Right cardiac atrium (tissue), 5 donors: ENCODE results near the gene CD209. TPM values are rescaled to one million over a fixed set of nuclear protein-coding genes. Genes with fewer than 3 reads are reported as not detected.

Source experiments
- ATAC-seq, 2 donors: fragments of 200-7000 bp; cut with Tn5 transposase; one replicate each; pipeline versions ENCODE4 v1.8.0 to v1.9.1; 2020; ENCODE audit warnings: moderate library complexity in 2 of 2, mild to moderate bottlenecking in 1 of 2
- DNase-seq, 3 donors: peaks; one replicate each; pipeline ENCODE4 v3.0.0-alpha.2; 2020
- H3K27ac ChIP-seq: one replicate; pipeline ENCODE4 v1.5.1; 2013; ENCODE audit warnings: mild to moderate bottlenecking, low read length, control low read depth, moderate library complexity
- H3K27me3 ChIP-seq: one replicate; pipeline ENCODE4 v1.6.1; 2013; ENCODE audit not compliant: control insufficient read depth, insufficient read depth
- H3K4me1 ChIP-seq: one replicate; pipeline ENCODE4 v1.6.1; 2013; ENCODE audit warnings: low read length; ENCODE audit not compliant: control insufficient read depth, insufficient read depth
- H3K4me3 ChIP-seq: one replicate; pipeline ENCODE4 v1.5.1; 2013; ENCODE audit warnings: low read length, control low read depth
- H3K9me3 ChIP-seq: one replicate; pipeline ENCODE4 v1.6.1; 2013; ENCODE audit warnings: low read length; ENCODE audit not compliant: control insufficient read depth
- WGBS: extraction: QIAGEN DNeasy Blood & Tissue Kit; methylation state at CpG from one replicate; pipeline ENCODE4 v1.1.7; 2013; 5-methylcytosine and 5-hydroxymethylcytosine counted together
- intact Hi-C, 4 donors: fragments of 100-400 bp; cut with DNase I; formaldehyde crosslinking; loops; one replicate each; pipeline versions ENCODE4 v1.11.0 to v1.14.0; 2022 to 2023
- polyA plus RNA-seq: library from polyadenylated mRNA; stranded (reverse); fragments of 200-250 nt; gene quantifications from one replicate; pipeline ENCODE4 v1.2.3, GENCODE V29; 2013
- total RNA-seq, 4 donors: library from RNA; stranded (reverse); fragmentation: NEBNext Ultra II Directional; extraction: Animal tissue kit (Norgen Biotek cat#: 25700); gene quantifications; one replicate each; pipeline ENCODE4 v1.2.1, GENCODE V29; 2021
- donor health status: healthy with polysubstance abuse.
- donor health status: DM: no; HTN: yes; CAD: no.
- donor health status: DM: no; HTN: no; CAD: no.
- donor health status: DM: no; HTN: yes; CAD: no; lungs with severe emphysema.
- donor health status: DM: yes; HTN: yes; CAD: no.

Gene CD209
- total and polyA plus RNA-seq, 5 donors = 0.68 to 10.7 (median 9.1) TPM

DNA sequence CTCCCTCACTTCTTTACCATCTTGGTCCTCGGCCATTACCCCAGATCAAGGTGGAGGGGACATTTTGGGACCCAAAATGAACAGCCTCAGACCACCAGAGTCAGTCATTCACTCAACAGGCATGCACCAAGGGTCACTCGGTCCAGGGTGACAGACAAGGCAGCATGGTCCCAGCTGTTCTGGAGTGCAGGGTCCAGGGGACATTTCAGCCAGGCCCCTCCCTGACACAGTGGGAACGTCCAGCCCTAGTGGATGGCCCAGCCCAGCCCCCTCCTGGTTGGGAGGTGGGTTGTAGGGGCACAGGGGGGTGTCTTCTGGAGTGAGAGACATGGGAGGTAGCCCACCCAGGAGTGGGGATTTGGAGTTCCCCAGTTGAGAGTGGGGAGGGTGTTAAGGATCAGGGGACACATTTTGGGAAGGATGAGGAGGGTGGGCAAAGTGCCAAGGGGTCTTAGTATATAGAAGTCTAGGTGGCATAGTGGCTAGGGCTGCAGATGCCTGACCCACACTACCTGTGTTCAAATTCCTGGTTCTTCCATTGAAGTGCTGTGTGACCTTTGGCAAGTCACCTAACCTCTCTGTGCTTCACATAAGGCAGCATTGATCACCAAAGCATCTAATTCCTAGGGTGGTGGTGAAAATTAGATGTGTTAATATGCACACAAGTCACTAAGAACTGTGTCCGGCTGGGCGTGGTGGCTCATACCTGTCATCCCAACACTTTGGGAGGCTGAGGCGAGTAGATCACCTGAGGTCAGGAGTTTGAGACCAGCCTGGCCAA lies 42.9 kb downstream of the CD209 start:
- no peaks in the 10 kb centered on the region for H3K4me1 ChIP-seq
- ATAC-seq (no peak), DNase-seq (no peak)
- H3K27me3 ChIP-seq = no peaks in the 10 kb centered on the region
- intact Hi-C loops = no loop called here
- H3K27ac ChIP-seq = no peak overlapping the region
- H3K9me3 ChIP-seq = no peaks in the 10 kb centered on the region
- no peak overlapping the region for H3K4me3 ChIP-seq
- 77% methylated on average over 6 of the region's 6 CpGs for WGBS

DNA sequence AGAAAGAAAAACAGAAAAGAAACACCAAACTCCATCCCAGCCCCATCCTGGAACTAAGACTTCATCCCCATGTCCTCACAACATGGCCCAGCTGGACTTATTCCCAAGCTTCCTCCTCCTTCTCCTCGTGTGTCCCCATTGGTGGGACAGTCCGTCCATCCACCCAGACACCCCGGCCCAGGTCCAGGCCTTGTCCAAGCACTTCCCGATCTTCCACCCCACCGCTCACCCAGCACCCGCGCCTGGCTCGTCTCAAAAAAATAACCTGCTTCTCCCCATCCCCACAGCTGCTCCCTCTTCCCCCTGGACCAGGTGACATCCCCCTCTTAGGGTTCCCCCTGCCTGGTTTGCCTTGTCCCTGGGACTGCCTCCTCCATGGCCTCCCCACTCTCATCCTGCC lies 44.0 kb downstream of the CD209 start:
- H3K9me3 ChIP-seq = no peaks in the 10 kb centered on the region
- 59% methylated on average over 8 of the region's 8 CpGs for WGBS
- no peak overlapping the region for H3K4me3 ChIP-seq
- DNase-seq (no peak), ATAC-seq (no peak)
- H3K27me3 ChIP-seq = no peaks in the 10 kb centered on the region
- intact Hi-C loops = no loop called here
- no peaks in the 10 kb centered on the region for H3K4me1 ChIP-seq
- no peak overlapping the region for H3K27ac ChIP-seq

- Histone ChIP-seq H3K9me3 (no peaks in the 10 kb centered on the region), H3K27me3 (no peaks in the 10 kb centered on the region), H3K4me3 (no peak within 1 kb of the TSS), H3K27ac (no peak within 1 kb of the TSS), H3K4me1 (no peaks in the 10 kb centered on the region)
- WGBS = 57% methylated on average over 20 of the region's 20 CpGs
- ATAC-seq = no peak
- intact Hi-C loops = no loop called here
- DNase-seq = no peak
These were observed 45.5 kb downstream of the CD209 start, which contains the start of gene FCER2 for GRCh38 chr19:7701654-7702457. FCER2 (minus strand) TSS chr19:7702131; CDS start chr19:7699760, 2,371 bp downstream.

DNA sequence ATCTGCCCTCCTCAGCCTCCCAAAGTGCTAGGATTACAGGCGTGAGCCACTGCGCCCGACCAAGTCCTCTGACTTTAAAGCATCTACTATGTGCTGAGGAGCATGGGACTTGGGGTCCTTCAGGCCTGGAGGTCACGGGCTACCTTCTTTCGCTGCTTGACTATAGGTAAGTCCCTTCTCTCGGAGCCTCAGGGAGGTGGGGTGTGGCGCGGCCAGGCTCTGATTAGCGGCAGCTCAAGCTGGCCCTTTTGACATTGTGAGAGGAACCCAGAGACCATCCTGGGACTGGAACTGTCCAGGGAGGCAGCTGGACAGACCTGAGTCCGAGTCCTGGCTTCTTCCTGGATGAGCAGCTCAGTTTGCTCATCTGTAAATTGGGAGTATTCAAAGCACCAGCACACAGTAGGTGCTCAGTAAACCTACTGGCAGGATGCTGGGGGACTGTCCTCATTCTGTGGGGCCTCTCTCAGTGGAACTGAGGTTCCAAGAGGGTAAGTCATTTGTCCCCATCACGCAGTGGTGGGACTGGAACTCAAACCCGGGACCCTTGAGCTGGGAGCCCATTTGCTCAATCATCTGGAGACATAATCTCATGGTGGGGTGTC lies 46.2 kb downstream of the CD209 start:
- Histone ChIP-seq H3K9me3 (no peaks in the 10 kb centered on the region), H3K27me3 (no peaks in the 10 kb centered on the region), H3K4me1 (no peaks in the 10 kb centered on the region), H3K27ac (no peak overlapping the region), H3K4me3 (no peak overlapping the region)
- ATAC-seq (no peak), DNase-seq (no peak)
- intact Hi-C loops = no loop called here
- 89% methylated on average over 12 of the region's 12 CpGs for WGBS

DNA sequence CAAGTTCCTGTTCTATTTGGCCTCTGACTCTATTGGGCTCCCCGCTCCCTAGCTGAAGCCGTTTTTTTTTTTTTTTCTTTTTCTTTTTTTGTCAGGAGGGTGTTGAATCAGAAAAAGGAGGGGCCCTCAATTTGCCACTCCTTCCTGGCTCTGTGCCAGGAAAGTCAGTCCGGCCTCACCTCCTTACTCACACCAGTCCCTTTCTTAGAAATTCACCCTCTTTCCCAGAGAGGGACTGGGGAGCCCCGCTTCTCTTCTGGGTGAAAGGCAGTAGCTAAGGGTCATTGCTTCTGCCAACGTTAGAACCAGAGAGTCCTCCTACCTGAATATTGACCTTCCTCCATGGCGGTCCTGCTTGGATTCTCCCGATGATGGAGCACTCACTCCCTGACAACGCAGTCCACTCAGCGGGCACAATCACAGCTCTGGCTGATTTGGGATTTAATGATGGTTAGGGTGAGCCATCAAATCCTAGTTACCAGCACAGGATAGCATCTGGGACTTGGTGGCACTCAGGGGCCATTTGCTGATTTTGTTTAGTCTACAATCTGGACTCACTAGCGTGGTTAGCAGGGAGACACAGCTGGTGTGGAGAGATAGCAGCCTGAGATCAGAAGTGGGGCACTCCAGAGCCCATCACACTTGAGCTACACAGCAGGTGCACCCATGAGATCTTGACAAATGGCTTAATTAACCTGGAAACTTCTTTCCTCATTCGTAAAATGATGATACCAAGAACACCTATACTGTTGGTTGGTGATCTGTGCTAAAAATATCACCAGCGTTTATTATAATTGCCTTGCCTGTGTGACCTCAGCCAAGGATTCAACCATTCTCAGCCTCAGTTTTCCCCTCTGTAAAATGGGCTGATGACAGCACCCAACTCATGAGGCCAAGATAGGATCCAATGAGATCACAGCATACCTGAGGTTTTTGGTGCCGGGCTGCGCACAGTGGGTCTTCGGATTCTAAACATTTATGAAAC lies 47.6 kb downstream of the CD209 start:
- Histone ChIP-seq H3K9me3 (no peaks in the 10 kb centered on the region), H3K4me1 (no peaks in the 10 kb centered on the region), H3K4me3 (no peak overlapping the region), H3K27me3 (no peaks in the 10 kb centered on the region), H3K27ac (no peak overlapping the region)
- WGBS = 56% methylated on average over 15 of the region's 15 CpGs
- DNase-seq (peak in 1 of 3 donors; percentile 3), ATAC-seq (no peak)
- intact Hi-C loops = no loop called here

- Histone ChIP-seq H3K27ac (no peak overlapping the region), H3K4me3 (no peak overlapping the region), H3K27me3 (no peaks in the 10 kb centered on the region), H3K9me3 (no peaks in the 10 kb centered on the region), H3K4me1 (no peaks in the 10 kb centered on the region)
- ATAC-seq (no peak), DNase-seq (peak in 1 of 3 donors; percentile 12)
- intact Hi-C loops = no loop called here
- WGBS = 44% methylated on average over 2 of the region's 2 CpGs
These were observed 48.3 kb downstream of the CD209 start for GRCh38 chr19:7699003-7699402.

- WGBS = 17% methylated on average over 11 of the region's 11 CpGs
- Histone ChIP-seq H3K4me1 (no peaks in the 10 kb centered on the region), H3K9me3 (no peaks in the 10 kb centered on the region), H3K27ac (no peak overlapping the region), H3K4me3 (no peak overlapping the region), H3K27me3 (no peaks in the 10 kb centered on the region)
- intact Hi-C loops = no loop called here
- DNase-seq (peak in 1 of 3 donors; percentile 29), ATAC-seq (no peak)
These were observed 48.8 kb downstream of the CD209 start for GRCh38 chr19:7698583-7698982.

DNA sequence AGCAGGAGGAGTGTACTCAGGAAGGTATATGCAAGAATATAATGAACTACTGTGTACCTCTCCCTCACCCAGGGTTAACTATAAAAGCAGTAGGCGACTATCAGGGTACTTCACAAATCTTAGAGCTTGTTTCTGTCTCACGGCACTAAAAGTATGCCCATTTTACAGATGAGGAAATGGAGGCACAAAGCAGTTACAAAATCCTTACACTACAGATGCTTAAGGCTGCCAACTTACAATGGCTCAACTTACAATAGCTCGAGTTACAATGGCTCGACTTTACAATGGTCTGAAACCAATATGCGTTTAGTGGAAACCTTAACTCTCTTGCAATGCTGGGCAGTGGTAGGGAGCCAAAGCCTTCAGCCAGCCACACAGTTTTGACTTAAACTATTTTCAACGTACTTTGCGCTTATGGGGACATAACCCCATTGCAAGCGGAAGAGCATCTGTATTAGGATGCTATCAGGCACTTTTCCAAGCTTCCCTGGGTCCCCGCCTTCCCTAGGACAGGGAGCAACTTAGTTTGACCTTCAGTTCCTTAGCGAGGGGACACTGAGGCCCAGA lies 49.5 kb downstream of the CD209 start:
- no peaks in the 10 kb centered on the region for H3K27me3 ChIP-seq
- 81% methylated on average over 10 of the region's 10 CpGs for WGBS
- H3K4me3 ChIP-seq = no peak overlapping the region
- no peak overlapping the region for H3K27ac ChIP-seq
- H3K9me3 ChIP-seq = no peaks in the 10 kb centered on the region
- no peak for ATAC-seq
- no peaks in the 10 kb centered on the region for H3K4me1 ChIP-seq
- intact Hi-C loops = no loop called here
- DNase-seq = peak in 1 of 3 donors; percentile 6

- DNase-seq (no peak), ATAC-seq (no peak)
- no peaks in the 10 kb centered on the region for H3K9me3 ChIP-seq
- no peak overlapping the region for H3K27ac ChIP-seq
- no peaks in the 10 kb centered on the region for H3K27me3 ChIP-seq
- no peaks in the 10 kb centered on the region for H3K4me1 ChIP-seq
- H3K4me3 ChIP-seq = no peak overlapping the region
- 52% methylated on average over 4 of the region's 4 CpGs for WGBS
- intact Hi-C loops = no loop called here
These were observed 52.8 kb downstream of the CD209 start for GRCh38 chr19:7694499-7694898.

GRCh38 chr19:7692417-7693088 lies 54.8 kb downstream of the CD209 start:
- DNase-seq (peak in 1 of 3 donors; percentile 5), ATAC-seq (no peak)
- intact Hi-C loops = no loop called here
- Histone ChIP-seq H3K4me1 (no peaks in the 10 kb centered on the region), H3K27me3 (no peaks in the 10 kb centered on the region), H3K4me3 (no peak overlapping the region), H3K27ac (no peak overlapping the region), H3K9me3 (no peaks in the 10 kb centered on the region)
- 73% methylated on average over 13 of the region's 13 CpGs for WGBS
